Endodermal cell (in vitro differentiated cells): ENCODE data around the gene TSPAN15. TPM values are rescaled to one million over a fixed set of nuclear protein-coding genes. Genes with fewer than 3 reads are reported as not detected.

Experiments
- DNase-seq: peaks from one replicate; pipeline ENCODE4 v3.0.0-alpha.2; 2017
- H3K27ac ChIP-seq: 2 replicates; pipeline ENCODE4 v1.5.1; 2013; ENCODE audit warnings: mild to moderate bottlenecking, low read depth, low read length, moderate library complexity
- H3K27me3 ChIP-seq: 2 replicates; pipeline ENCODE4 v1.6.1; 2013; ENCODE audit warnings: mild to moderate bottlenecking, low read length, moderate library complexity; ENCODE audit not compliant: insufficient read depth, control insufficient read depth, poor library complexity, severe bottlenecking
- H3K36me3 ChIP-seq: 2 replicates; pipeline ENCODE4 v1.7.0; 2013; ENCODE audit warnings: mild to moderate bottlenecking, low read length, moderate library complexity; ENCODE audit not compliant: control insufficient read depth, insufficient read depth
- H3K4me1 ChIP-seq: one replicate; pipeline ENCODE4 v1.7.0; 2013; ENCODE audit warnings: low read length; ENCODE audit not compliant: control insufficient read depth, insufficient read depth
- H3K4me3 ChIP-seq: 2 replicates; pipeline ENCODE4 v1.5.1; 2013; ENCODE audit warnings: mild to moderate bottlenecking, low read length, moderate library complexity
- H3K9ac ChIP-seq: 2 replicates; pipeline ENCODE4 v1.6.1; 2013; ENCODE audit warnings: mild to moderate bottlenecking, low read length, moderate library complexity; ENCODE audit not compliant: poor library complexity, severe bottlenecking; ENCODE audit errors: extremely low read depth
- H3K9me3 ChIP-seq: 2 replicates; pipeline ENCODE4 v1.6.1; 2013; ENCODE audit warnings: mild to moderate bottlenecking, low read length, moderate library complexity; ENCODE audit not compliant: control insufficient read depth
- H3K27ac Mint-ChIP-seq: 2 replicates; pipeline ENCODE4 v1.8.0; 2020; ENCODE audit warnings: mixed read lengths
- H3K27me3 Mint-ChIP-seq: 2 replicates; pipeline ENCODE4 v1.8.0; 2021; ENCODE audit warnings: mild to moderate bottlenecking, mixed read lengths; ENCODE audit not compliant: insufficient read depth
- H3K36me3 Mint-ChIP-seq: 2 replicates; pipeline ENCODE4 v1.8.0; 2020; ENCODE audit warnings: low read depth, mixed read lengths
- H3K4me1 Mint-ChIP-seq: 2 replicates; pipeline ENCODE4 v1.8.0; 2020; ENCODE audit warnings: mixed read lengths
- H3K4me3 Mint-ChIP-seq: 2 replicates; pipeline ENCODE4 v1.8.0; 2020; ENCODE audit warnings: mild to moderate bottlenecking, moderate library complexity, mixed read lengths
- H3K9me3 Mint-ChIP-seq: 2 replicates; pipeline ENCODE4 v1.8.0; 2020; ENCODE audit warnings: mild to moderate bottlenecking, mixed read lengths
- CTCF ChIP-seq: fragments of 200-600 bp; sonication (generic); conservative IDR thresholded peaks from 2 replicates; pipeline ENCODE4 v1.5.0; 2021; ENCODE audit warnings: antibody characterized with exemption, mild to moderate bottlenecking
- WGBS, 2 experiments: methylation state at CpG; one replicate each; pipeline versions ENCODE4 v1.1.5 to v1.1.7; 2013; ENCODE audit warnings: missing lambda C conversion rate in 2 of 2, mixed read lengths in 1 of 2; ENCODE audit not compliant: insufficient coverage in 1 of 2, insufficient read length in 1 of 2; 5-methylcytosine and 5-hydroxymethylcytosine counted together
- total RNA-seq, 2 donors: library from RNA; stranded (reverse); fragmentation: NEBNext Ultra II Directional in 1 of 2; extraction: Animal tissue kit (Norgen Biotek cat#: 25700) in 1 of 2; gene quantifications; 2 replicates in 1 of 2; 3 replicates in 1 of 2; pipeline ENCODE4 v1.2.1, GENCODE V29; 2021

Gene TSPAN15
- total RNA-seq, 2 donors from 2014 or later: 10.1 to 15.8 TPM

- peaks cover 11% of the 10 kb centered on the region for H3K4me1 Mint-ChIP-seq
- Histone ChIP-seq H3K27me3 (no peaks in the 10 kb centered on the region), H3K27ac (no peak overlapping the region), H3K9ac (no peak overlapping the region), H3K4me1 (no peaks in the 10 kb centered on the region), H3K4me3 (no peak overlapping the region), H3K9me3 (no peaks in the 10 kb centered on the region), H3K36me3 (no peaks in the 10 kb centered on the region)
- no peak for DNase-seq
- no peak overlapping the region for H3K4me3 Mint-ChIP-seq
- H3K27me3 Mint-ChIP-seq: peaks cover 46% of the 10 kb centered on the region
- 96 to 97% methylated on average over 4 of the region's 4 CpGs for WGBS, 2 experiments
- TF ChIP-seq CTCF: no peak
- no peaks in the 10 kb centered on the region for H3K36me3 Mint-ChIP-seq
- H3K9me3 Mint-ChIP-seq: peaks cover 2% of the 10 kb centered on the region
- H3K27ac Mint-ChIP-seq: no peak overlapping the region
Measured at GRCh38 chr10:69445041-69445440, 6.2 kb upstream of the TSPAN15 start.

DNA sequence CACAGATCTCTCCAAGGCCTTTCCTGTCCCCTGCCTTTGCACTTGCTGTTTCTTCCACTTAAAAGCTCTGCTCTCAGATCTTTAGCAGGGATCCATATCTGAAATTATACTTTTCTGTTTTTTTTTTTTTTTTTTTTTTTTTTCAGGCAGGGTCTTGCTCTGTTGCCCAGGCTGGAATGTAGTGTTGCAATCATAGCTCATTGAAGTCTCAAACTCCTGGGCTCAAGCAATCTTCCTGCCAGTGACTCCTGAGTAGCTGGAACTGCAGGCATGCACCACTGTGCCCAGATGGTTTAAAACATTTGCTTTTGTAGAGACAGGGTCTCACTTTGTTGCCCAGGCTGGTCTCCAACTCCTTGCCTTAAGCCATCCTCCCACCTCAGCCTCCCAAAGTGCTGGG is 5.0 kb upstream of the TSPAN15 start:
- H3K9me3 Mint-ChIP-seq: peaks cover 2% of the 10 kb centered on the region
- Histone ChIP-seq H3K9me3 (no peaks in the 10 kb centered on the region), H3K4me1 (no peaks in the 10 kb centered on the region), H3K27ac (no peak overlapping the region), H3K9ac (no peak overlapping the region), H3K27me3 (no peaks in the 10 kb centered on the region), H3K4me3 (no peak overlapping the region), H3K36me3 (no peaks in the 10 kb centered on the region)
- no peak for DNase-seq
- H3K27ac Mint-ChIP-seq: no peak overlapping the region
- TF ChIP-seq CTCF: no peak
- H3K4me1 Mint-ChIP-seq: peaks cover 13% of the 10 kb centered on the region
- H3K36me3 Mint-ChIP-seq: no peaks in the 10 kb centered on the region
- peaks cover 45% of the 10 kb centered on the region for H3K27me3 Mint-ChIP-seq
- no peak overlapping the region for H3K4me3 Mint-ChIP-seq

DNA sequence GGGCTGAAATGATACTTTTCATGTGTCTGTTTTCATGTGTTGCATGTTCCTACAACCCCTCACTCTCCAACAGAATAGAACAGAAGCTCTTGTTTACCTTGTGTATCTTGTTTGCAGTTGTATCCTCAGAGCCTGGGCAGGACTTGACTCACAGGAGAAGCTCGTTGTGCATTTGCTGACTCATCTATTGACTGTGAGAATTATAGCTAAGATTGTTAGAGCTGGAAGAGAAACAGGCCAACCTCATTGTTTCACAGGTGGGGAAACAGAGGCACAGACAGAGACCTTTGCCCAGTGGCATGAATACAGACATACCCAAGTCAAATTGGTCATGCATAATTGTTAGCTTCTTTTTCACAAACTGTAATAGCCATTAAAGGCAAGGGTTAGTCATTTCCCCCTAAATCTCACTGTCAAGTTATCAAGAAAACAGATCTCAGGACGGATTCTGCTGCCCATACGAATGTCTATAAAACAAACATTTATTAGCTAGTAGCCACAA is 4.6 kb upstream of the TSPAN15 start:
- Histone ChIP-seq H3K9me3 (no peaks in the 10 kb centered on the region), H3K4me3 (no peak overlapping the region), H3K27ac (no peak overlapping the region), H3K27me3 (peaks cover 2% of the 10 kb centered on the region), H3K9ac (no peak overlapping the region), H3K36me3 (no peaks in the 10 kb centered on the region), H3K4me1 (no peaks in the 10 kb centered on the region)
- Mint-ChIP-seq H3K27ac (no peak overlapping the region), H3K4me1 (peaks cover 13% of the 10 kb centered on the region), H3K36me3 (no peaks in the 10 kb centered on the region), H3K9me3 (peaks cover 2% of the 10 kb centered on the region), H3K4me3 (no peak overlapping the region), H3K27me3 (peaks cover 45% of the 10 kb centered on the region)
- TF ChIP-seq CTCF: no peak
- WGBS, 2 experiments: 71 to 81% methylated on average over 3 of the region's 3 CpGs
- DNase-seq: no peak
